ENCODE results near the gene PML.
"Not testable (repeated sequence)": the region's sequence is repeated elsewhere in the genome, so short reads cannot be mapped to it uniquely, and the experiment has no call there.

PML gene

GRCh38 chr15:73957785-73958184 is 36.7 kb upstream of the PML start:
- no peak for DNase-seq (ENCODE audit: low spot score)

GRCh38 chr15:73959012-73959581 is 35.4 kb upstream of the PML start:
- no peak for DNase-seq (ENCODE audit: low spot score)

GRCh38 chr15:73959801-73960200 is 34.7 kb upstream of the PML start:
- DNase-seq (ENCODE audit: low spot score) = no peak

GRCh38 chr15:73960472-73961070 is 33.9 kb upstream of the PML start:
- DNase-seq (ENCODE audit: low spot score) = not testable (repeated sequence)

- DNase-seq (ENCODE audit: low spot score) = no peak
Observed at GRCh38 chr15:73962433-73962832, 32.1 kb upstream of the PML start.

- DNase-seq (ENCODE audit: low spot score) = peak; percentile 84
Observed at GRCh38 chr15:73964736-73965093, 29.8 kb upstream of the PML start.

GRCh38 chr15:73965094-73965757 is 29.3 kb upstream of the PML start:
- no peak for DNase-seq (ENCODE audit: low spot score)

GRCh38 chr15:73965758-73966113 is 28.8 kb upstream of the PML start:
- peak; percentile 58 for DNase-seq (ENCODE audit: low spot score)

- DNase-seq (ENCODE audit: low spot score) = no peak
Observed at GRCh38 chr15:73968461-73968860, 26.1 kb upstream of the PML start.

- DNase-seq (ENCODE audit: low spot score) = no peak
Observed at GRCh38 chr15:73969151-73969759, 25.3 kb upstream of the PML start.

- peak; percentile 76 for DNase-seq (ENCODE audit: low spot score)
Observed at GRCh38 chr15:73972984-73973682, 21.4 kb upstream of the PML start.

- DNase-seq (ENCODE audit: low spot score) = not testable (repeated sequence)
Observed at GRCh38 chr15:73973683-73974200, 20.8 kb upstream of the PML start.

- DNase-seq (ENCODE audit: low spot score) = not testable (repeated sequence)
Observed at GRCh38 chr15:73975440-73976125, 18.9 kb upstream of the PML start.

- DNase-seq (ENCODE audit: low spot score) = no peak
Observed at GRCh38 chr15:73978896-73979295, 15.6 kb upstream of the PML start.

GRCh38 chr15:73979636-73980035 is 14.9 kb upstream of the PML start:
- no peak for DNase-seq (ENCODE audit: low spot score)

- DNase-seq (ENCODE audit: low spot score) = no peak
Observed at GRCh38 chr15:73981761-73982221, 12.7 kb upstream of the PML start.

- DNase-seq (ENCODE audit: low spot score) = no peak
Observed at GRCh38 chr15:73982222-73982962, 12.1 kb upstream of the PML start.

- DNase-seq (ENCODE audit: low spot score) = no peak
Observed at GRCh38 chr15:73983211-73983727, 11.2 kb upstream of the PML start.

- no peak for DNase-seq (ENCODE audit: low spot score)
Observed at GRCh38 chr15:73983773-73984172, 10.7 kb upstream of the PML start.

- no peak for DNase-seq (ENCODE audit: low spot score)
Observed at GRCh38 chr15:73984208-73984979, 10.1 kb upstream of the PML start.
